Epithelial cell of proximal tubule (primary cell): ENCODE results near the gene GTSE1. TPM values are rescaled to one million over a fixed set of nuclear protein-coding genes. Genes with fewer than 3 reads are reported as not detected.

Experiments used
- DNase-seq: peaks from one replicate; pipeline ENCODE4 v3.0.0-alpha.2; 2011; ENCODE audit warnings: low read depth
- H3K4me3 ChIP-seq: 2 replicates; pipeline ENCODE4 v1.5.1; 2011; ENCODE audit warnings: low read depth, mild to moderate bottlenecking, low read length
- total RNA-seq: library from RNA; depleted of rRNA; stranded (reverse); fragments of >200 nt; gene quantifications from 2 replicates; pipeline ENCODE4 v1.2.3, GENCODE V29; 2015
- TF ChIP-seq, protein P1 (sequence below): conservative IDR thresholded peaks from 2 replicates; pipeline ENCODE4 v1.5.1; 2012; ENCODE audit warnings: low read depth, mild to moderate bottlenecking, low read length

Gene GTSE1
- total RNA-seq, 1 donor from 2014 or later: 18.2 TPM

DNA sequence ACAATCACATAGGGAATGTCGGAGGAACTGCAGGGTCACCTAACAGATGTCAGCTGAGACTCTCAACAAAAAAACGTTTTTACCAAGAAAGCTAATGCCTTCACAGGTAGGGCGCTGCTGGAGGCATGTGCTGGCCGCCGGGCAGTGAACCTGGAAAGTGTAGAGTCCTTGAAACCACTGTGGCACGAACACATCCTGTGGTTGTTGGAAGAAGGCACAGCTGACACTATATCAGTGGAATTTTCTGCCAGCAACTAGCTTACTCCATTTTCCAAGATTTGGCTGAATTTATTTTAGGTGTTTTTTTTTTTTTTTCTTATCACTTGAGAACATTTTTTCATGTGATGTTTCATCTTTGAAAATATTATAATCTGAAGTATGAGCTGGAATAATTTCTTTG, 53.0 kb downstream of the GTSE1 start:
- no peak for DNase-seq
- no peak overlapping the region for H3K4me3 ChIP-seq
- TF ChIP-seq, protein P1, sequence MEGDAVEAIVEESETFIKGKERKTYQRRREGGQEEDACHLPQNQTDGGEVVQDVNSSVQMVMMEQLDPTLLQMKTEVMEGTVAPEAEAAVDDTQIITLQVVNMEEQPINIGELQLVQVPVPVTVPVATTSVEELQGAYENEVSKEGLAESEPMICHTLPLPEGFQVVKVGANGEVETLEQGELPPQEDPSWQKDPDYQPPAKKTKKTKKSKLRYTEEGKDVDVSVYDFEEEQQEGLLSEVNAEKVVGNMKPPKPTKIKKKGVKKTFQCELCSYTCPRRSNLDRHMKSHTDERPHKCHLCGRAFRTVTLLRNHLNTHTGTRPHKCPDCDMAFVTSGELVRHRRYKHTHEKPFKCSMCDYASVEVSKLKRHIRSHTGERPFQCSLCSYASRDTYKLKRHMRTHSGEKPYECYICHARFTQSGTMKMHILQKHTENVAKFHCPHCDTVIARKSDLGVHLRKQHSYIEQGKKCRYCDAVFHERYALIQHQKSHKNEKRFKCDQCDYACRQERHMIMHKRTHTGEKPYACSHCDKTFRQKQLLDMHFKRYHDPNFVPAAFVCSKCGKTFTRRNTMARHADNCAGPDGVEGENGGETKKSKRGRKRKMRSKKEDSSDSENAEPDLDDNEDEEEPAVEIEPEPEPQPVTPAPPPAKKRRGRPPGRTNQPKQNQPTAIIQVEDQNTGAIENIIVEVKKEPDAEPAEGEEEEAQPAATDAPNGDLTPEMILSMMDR: no peak

DNA sequence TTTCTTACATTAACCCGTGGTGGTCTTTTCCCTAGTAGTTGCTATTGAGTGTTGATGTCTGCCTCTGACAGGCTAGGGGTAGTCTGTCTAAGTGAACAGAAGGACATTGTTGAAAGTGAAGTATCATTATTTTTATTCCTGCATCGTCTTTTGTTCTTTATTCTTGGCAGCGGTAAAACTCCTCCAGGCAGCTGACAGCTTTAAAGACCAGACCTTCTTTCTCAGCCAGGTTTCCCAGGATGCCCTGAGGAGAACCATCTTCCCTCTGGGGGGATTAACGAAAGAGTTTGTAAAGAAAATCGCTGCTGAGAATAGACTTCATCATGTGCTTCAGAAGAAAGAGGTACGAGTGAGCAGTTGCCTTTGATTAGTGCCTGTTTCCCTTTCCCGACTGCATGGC, 53.5 kb downstream of the GTSE1 start:
- TF ChIP-seq, protein P1: no peak
- no peak for DNase-seq
- H3K4me3 ChIP-seq: no peak overlapping the region

DNA sequence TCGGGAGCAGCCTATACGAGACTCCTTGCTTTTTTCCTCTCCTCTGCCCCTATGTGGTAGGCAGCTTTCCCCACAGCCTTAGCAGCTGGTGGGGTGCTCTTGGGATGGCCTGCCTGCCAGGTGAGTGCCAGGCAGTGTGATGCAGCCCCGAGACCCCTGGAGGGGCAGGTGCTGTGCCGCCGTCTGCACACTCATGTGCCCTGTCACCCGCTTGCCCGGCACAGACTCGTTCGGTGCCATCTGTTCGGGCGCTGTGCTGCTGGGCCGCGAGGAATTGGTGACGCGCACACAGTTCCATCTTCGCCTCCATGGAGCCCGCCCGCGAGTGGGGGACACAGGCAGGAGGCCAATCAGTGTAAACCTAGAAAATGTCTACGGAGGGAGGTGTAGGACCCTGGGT, 54.0 kb downstream of the GTSE1 start:
- DNase-seq: no peak

DNA sequence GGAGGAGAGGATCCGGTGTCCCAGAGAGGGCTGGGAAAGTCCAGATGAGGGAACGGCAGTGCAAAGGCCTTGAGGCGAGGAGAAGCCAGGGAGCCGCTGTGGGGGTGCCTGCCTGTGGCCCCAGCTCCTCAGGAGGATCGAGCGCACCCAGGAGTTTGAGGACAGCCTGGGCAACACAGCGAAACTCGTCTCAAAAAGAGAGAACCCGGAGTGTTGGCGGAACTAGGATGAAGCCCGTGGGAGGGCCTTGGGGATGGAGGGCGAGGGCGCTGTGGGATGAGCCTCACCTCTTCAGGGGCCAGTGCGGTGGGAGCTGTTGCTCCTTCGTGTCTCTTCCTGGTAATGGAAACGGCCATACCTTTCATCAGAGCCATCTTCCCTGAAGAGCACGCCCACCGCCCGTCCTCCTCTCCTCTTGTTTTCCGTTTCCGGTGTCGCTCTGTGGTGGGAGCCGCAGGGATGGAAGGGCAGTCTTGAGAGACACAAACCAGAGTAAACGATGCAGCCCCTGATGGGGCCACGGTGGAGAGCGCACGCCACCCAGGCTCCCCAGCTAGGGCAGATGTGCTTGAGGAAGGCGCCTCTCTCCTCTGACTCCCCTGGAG, 54.6 kb downstream of the GTSE1 start:
- no peak for DNase-seq
- TF ChIP-seq, protein P1: no peak
- no peak overlapping the region for H3K4me3 ChIP-seq

More for the DNA sequence above, 54.0 kb downstream of the GTSE1 start:
- TF ChIP-seq, protein P1: no peak
- H3K4me3 ChIP-seq: no peak overlapping the region

DNA sequence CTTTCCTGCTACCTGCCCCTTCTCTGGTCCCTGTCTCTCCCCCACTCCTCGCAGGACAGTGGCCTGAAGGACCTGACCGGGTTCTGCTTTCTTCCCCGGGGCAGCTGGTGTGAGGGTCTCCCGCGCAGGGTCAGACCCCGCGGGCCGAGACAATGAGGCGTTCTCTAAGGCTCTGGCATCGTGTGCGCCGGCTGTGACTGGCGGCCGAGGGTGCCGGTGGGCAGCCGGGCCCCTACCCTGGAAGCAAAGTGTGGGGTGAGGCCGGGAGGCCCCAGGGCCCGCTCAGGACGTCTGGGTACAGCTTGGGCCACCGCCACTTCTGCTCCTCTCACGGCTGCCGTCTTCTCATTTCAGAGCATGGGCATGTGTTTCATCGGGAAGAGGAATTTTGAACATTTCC, 55.1 kb downstream of the GTSE1 start:
- no peak for DNase-seq
- TF ChIP-seq, protein P1: no peak
- H3K4me3 ChIP-seq: no peak overlapping the region

DNA sequence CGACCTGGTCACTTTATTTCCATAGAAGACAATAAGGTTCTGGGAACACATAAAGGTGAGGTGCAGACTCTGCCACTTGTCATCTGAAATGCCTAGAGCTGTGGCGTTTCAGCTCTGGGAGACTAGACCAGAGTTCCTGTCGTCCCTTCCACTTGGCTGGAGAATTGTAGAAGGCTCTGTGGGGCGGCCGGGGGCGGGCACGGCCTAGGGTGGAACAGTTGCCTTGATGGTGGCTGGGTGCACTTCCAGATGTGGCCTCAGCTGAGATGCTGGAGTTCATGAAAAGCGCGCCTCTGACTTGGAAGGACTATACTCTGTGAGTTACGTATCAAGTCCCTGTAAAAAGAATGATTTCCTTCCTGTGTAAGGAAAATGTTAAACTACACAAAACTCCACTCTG, 55.6 kb downstream of the GTSE1 start:
- TF ChIP-seq, protein P1: no peak
- no peak for DNase-seq
- H3K4me3 ChIP-seq: no peak overlapping the region

DNA sequence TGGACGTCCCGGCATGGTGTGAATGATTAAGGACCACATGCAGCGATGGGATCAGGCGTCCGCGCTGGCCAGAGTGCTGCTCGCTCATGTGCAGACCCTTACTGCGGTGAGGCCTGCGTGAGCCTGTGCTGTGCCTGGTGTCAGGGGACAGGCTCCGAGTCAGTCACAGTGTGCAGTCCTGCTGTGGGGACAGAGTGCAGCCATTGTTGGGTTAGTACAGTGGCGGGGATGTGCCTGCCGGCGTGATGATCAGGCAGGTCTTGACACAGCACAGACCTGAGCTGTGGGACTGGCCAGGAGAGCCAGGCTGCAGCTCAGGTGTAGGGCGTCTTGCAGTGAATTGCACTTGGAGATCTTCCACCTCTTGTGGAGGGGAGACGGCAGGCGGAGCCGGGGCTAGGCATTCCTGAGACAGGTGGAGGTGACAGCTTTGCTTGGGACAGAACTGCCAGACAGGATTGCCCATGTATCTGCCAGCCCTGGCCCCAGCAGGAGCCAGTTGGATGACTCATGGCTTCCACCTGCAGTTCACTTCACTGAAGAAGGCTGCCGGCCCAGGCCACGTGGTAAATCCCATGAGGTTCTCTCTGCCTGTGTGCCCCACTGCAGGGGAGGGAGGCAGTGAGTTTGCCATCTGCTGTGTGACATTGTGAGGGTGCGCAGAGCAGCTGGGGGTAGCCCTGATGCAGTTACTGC, 56.2 kb downstream of the GTSE1 start:
- H3K4me3 ChIP-seq: no peak overlapping the region
- DNase-seq: no peak
- TF ChIP-seq, protein P1: no peak
